Measurements from ENCODE around the gene CRADD.
"Not testable (repeated sequence)": the region's sequence is repeated elsewhere in the genome, so short reads cannot be mapped to it uniquely, and the experiment has no call there.

The CRADD gene

GRCh38 chr12:93677195-93678064, at the start of gene CRADD:
Gene CRADD (plus strand): TSS chr12:93677375.
- DNase-seq: peak; percentile 96

- no peak for DNase-seq
Measured at GRCh38 chr12:93632383-93632782, 44.8 kb upstream of the CRADD start.

GRCh38 chr12:93634416-93634815, 42.8 kb upstream of the CRADD start:
- DNase-seq: no peak

DNA sequence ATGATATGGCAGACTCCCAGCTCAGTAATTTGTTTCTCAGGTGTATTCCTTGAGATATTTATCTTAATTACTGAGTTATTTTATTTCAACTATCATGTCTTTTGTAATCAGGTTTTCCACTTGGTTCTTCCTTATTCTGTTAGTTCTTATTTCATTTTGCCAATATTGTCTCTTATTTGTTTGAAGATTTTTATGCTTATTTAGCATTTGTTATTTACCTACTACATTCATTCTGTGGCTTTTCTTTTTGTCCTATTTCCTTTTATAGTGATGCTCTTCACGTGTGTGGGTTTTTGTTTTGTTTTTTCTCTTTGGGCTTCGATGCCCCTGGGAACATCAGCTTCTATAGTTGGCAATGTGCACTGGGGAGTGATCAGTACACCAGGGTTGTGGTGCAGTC, 40.5 kb upstream of the CRADD start:
- DNase-seq: no peak

GRCh38 chr12:93638095-93638494, 39.1 kb upstream of the CRADD start:
- DNase-seq: no peak

- no peak for DNase-seq
Measured at GRCh38 chr12:93638954-93639353, 38.2 kb upstream of the CRADD start.

DNA sequence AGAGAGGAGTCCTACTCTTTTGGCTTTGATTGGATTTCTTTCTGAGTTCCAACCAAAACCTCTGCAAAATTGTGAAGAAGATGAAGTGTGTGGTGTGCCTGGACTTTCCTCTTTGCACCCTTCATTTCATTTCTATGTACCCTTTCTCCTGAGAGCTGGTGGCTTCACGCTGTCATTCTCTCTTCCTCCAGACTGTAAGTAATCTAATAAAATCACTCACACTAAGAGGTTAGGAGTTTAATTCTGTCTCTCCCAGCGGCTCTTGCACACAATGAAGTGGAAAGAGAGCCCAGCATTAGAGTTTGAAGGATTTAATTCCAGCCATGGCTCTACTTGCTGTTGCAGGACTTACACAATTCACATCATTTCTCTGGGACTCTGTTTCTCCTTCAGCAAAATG, 37.8 kb upstream of the CRADD start:
- DNase-seq: no peak

GRCh38 chr12:93641380-93641779, 35.8 kb upstream of the CRADD start:
- not testable (repeated sequence) for DNase-seq

DNA sequence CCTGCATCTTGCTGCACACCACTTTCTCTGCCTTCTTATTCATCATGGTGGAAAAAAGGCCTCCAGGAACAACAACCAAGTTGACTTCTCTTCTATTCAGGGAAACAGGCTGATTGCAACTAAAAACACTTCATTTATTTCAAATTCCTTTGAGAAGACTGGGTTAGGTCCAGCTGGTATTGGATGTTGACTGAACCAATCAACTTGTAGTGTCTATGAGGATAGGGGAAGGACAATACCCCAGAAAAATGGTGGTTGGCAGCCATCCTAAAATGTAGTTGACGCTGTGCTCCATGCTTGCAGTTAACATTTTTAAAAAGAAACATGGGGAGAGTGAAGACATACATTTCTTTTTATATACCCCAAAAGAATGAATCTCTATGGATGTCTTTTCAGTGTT, 34.4 kb upstream of the CRADD start:
- DNase-seq: no peak

GRCh38 chr12:93645702-93646101, 31.5 kb upstream of the CRADD start:
- DNase-seq: no peak

GRCh38 chr12:93650626-93651025, 26.5 kb upstream of the CRADD start:
- DNase-seq: no peak

- DNase-seq: no peak
Measured at GRCh38 chr12:93653079-93653478, 24.1 kb upstream of the CRADD start.

- DNase-seq: no peak
Measured at GRCh38 chr12:93653712-93654111, 23.5 kb upstream of the CRADD start.

DNA sequence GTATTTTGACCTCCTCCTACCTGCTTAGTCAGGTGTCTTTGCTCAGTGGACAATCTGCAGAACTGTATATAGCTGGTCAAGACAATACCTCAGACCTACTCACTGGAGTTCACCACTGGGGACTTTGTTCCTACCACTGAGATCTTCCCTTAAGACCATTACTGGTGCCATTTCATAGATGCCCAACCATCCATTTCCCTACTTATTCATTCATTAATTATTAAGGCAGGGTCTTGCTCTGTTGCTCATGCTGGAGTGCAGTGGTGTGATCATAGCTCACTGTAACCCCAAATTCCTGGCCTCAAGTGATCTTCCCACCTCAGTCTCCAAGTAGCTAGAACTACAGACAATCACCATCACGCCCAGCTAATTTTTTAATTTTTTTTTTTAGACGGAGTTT, 22.8 kb upstream of the CRADD start:
- DNase-seq: no peak

DNA sequence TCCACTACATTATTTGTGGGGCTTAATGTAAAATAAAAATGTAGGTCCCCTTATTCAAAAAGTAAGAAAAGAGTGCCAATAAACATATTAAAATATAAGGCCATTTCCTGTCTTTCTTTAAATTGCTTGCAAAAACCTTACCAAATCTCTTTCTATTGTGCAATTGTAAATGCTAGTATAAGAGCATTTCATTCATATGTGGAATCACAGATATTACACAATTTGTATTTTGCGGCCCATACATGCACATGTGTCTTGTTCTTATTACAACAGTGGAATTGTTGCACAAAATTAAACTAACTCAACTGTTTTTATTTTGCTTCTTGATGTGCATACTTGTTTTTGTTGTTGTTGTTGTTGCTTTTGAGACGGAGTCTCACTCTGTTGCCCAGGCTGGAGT, 20.1 kb upstream of the CRADD start:
- DNase-seq: no peak

DNA sequence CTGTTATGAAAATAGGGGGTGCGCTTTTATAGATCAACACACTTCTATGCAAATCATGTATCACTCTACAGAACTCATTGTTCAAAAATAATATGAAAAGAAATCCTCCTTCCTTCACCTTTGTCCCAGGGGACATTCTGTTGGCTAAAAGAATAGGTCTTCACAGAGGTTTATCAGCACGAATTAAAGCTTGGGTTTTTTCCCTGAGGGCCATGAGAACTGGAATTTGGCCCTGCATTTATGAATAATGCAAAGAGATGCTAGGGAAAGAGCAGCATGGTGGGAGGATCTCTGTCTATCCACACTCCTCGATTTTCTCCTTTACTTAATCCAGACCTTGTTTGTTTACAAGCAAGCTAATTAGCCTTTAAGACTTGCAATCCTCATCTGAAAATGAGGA, 16.2 kb upstream of the CRADD start:
- DNase-seq: no peak

- DNase-seq: no peak
Measured at GRCh38 chr12:93663006-93663728, 14.0 kb upstream of the CRADD start.

GRCh38 chr12:93663729-93664084, 13.5 kb upstream of the CRADD start:
- no peak for DNase-seq

GRCh38 chr12:93664573-93665138, 12.5 kb upstream of the CRADD start:
- no peak for DNase-seq

DNA sequence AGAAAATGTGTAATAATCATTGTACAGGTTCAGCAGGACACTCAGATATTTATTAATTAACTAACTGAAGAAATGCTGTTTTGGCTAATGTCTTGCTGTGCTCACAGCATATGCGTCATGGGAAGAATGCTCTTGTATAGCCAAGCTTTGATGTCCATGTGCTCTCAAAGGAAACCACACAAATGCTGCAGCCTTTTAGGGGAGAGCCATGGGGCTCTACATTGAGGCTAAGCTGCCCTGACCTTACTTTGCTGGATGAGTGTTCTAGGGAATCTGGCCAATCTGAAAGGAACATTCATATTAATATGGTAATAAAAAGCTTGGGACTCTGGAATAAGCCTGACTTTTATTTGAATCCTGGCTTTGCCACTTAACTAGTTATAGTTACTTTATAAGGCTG, 9.5 kb upstream of the CRADD start:
- DNase-seq: no peak

GRCh38 chr12:93668919-93669418, 8.2 kb upstream of the CRADD start:
- no peak for DNase-seq

DNA sequence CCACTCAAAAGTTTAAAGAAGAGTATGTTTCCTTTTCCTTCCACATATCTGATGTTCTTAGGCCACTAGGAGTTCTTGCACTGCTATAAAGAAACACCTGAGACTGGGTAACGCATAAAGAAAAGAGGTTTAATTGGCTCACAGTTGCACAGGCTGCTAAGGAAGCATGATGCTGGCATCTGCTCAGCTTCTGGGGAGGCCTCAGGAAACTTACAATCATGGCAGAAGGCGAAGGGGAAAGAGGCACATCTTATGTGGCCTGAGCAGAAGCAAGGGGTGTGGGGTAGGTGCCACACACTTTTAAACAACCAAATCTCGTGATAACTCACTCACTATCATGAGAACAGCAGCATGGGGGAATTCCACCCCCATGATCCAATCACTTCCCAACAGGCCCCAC, 7.7 kb upstream of the CRADD start:
- DNase-seq: no peak

DNA sequence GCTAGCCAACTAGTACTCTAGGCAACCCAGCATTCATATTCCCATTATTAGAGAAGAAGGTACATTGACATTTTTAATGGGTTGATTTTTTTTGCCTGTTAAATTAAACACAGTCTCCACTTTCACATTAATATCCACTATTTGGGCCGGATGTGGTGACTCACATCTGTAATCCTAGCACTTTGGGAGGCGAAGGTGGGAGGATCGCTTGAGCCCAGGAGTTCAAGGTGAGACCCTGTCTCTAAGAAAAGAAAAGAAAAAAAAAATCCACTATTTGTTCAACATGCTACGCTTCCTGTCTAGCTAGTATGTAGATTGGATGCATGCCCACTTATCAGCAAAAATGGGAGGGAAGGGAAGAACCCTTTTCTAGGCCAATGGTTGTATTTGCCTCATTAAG, 7.1 kb upstream of the CRADD start:
- DNase-seq: no peak

GRCh38 chr12:93671044-93671443, 6.1 kb upstream of the CRADD start:
- no peak for DNase-seq

All from activated CD4-positive, alpha-beta T cell treated with anti-CD3 and anti-CD28 coated beads, Interleukin-2, amount 50 U/mL, for 16 hours (primary cell).